ENCODE data around the gene NPHS1.
"Not testable (repeated sequence)": the region's sequence is repeated elsewhere in the genome, so short reads cannot be mapped to it uniquely, and the experiment has no call there.

Gene NPHS1

GRCh38 chr19:35816846-35817245 is 35.5 kb downstream of the NPHS1 start:
- in situ Hi-C loops (cut with MboI; ENCODE audit: low sequenced_read_pairs) = no loop called here

GRCh38 chr19:35816262-35816661 is 36.0 kb downstream of the NPHS1 start:
- in situ Hi-C loops (cut with MboI; ENCODE audit: low sequenced_read_pairs) = no loop called here

GRCh38 chr19:35813043-35813890 is 39.0 kb downstream of the NPHS1 start:
- in situ Hi-C loops (cut with MboI; ENCODE audit: low sequenced_read_pairs) = no loop called here

GRCh38 chr19:35812220-35813042 is 39.9 kb downstream of the NPHS1 start, which contains the start of gene PRODH2:
PRODH2 (minus strand) TSS chr19:35812845; CDS start chr19:35812805, 40 bp downstream.
- in situ Hi-C loops (cut with MboI; ENCODE audit: low sequenced_read_pairs) = no loop called here

- in situ Hi-C loops (cut with MboI; ENCODE audit: low sequenced_read_pairs) = no loop called here
These were observed 40.7 kb downstream of the NPHS1 start for GRCh38 chr19:35811317-35812219.

- in situ Hi-C loops (cut with MboI; ENCODE audit: low sequenced_read_pairs) = no loop called here
These were observed 44.7 kb downstream of the NPHS1 start for GRCh38 chr19:35807633-35808032.

GRCh38 chr19:35806597-35806996 is 45.7 kb downstream of the NPHS1 start:
- in situ Hi-C loops (cut with MboI; ENCODE audit: low sequenced_read_pairs) = no loop called here

- in situ Hi-C loops (cut with MboI; ENCODE audit: low sequenced_read_pairs) = no loop called here
These were observed 46.7 kb downstream of the NPHS1 start for GRCh38 chr19:35805526-35806102.

- in situ Hi-C loops (cut with MboI; ENCODE audit: low sequenced_read_pairs) = no loop called here
These were observed 50.5 kb downstream of the NPHS1 start for GRCh38 chr19:35801828-35802227.

GRCh38 chr19:35797663-35798062 is 54.6 kb downstream of the NPHS1 start:
- in situ Hi-C loops (cut with MboI; ENCODE audit: low sequenced_read_pairs) = no loop called here

- in situ Hi-C loops (cut with MboI; ENCODE audit: low sequenced_read_pairs) = no loop called here
These were observed 55.4 kb downstream of the NPHS1 start for GRCh38 chr19:35796645-35797542.

GRCh38 chr19:35795564-35795963 is 56.7 kb downstream of the NPHS1 start:
- in situ Hi-C loops (cut with MboI; ENCODE audit: low sequenced_read_pairs) = not testable (repeated sequence)

- in situ Hi-C loops (cut with MboI; ENCODE audit: low sequenced_read_pairs) = no loop called here
These were observed 58.7 kb downstream of the NPHS1 start for GRCh38 chr19:35793381-35794165.

GRCh38 chr19:35792888-35793287 is 59.4 kb downstream of the NPHS1 start:
- in situ Hi-C loops (cut with MboI; ENCODE audit: low sequenced_read_pairs) = no loop called here

- in situ Hi-C loops (cut with MboI; ENCODE audit: low sequenced_read_pairs) = no loop called here
These were observed 60.0 kb downstream of the NPHS1 start for GRCh38 chr19:35792312-35792711.

- in situ Hi-C loops (cut with MboI; ENCODE audit: low sequenced_read_pairs) = no loop called here
These were observed 60.5 kb downstream of the NPHS1 start for GRCh38 chr19:35791814-35792279.

GRCh38 chr19:35790981-35791813 is 61.1 kb downstream of the NPHS1 start:
- in situ Hi-C loops (cut with MboI; ENCODE audit: low sequenced_read_pairs) = no loop called here
